ACC112 (cell line): ENCODE results near the gene BEX3.
A peak's percentile ranks its signal among the peaks of the same experiment; 100 is the strongest.

Experiments
- H2AFZ ChIP-seq: fragments of 200-600 bp; sonication (generic); one replicate; pipeline ENCODE4 v1.6.0; 2017; ENCODE audit warnings: antibody characterized with exemption, low read length; ENCODE audit not compliant: unreplicated experiment
- H3K27ac ChIP-seq: fragments of 200-600 bp; sonication (generic); 2 replicates; pipeline ENCODE4 v1.5.1; 2014; ENCODE audit warnings: low read depth, mild to moderate bottlenecking, antibody characterized with exemption, low read length, moderate library complexity
- H3K27me3 ChIP-seq: fragments of 200-600 bp; sonication (generic); 2 replicates; pipeline ENCODE4 v1.6.1; 2014; ENCODE audit warnings: mild to moderate bottlenecking, antibody characterized with exemption, low read length, moderate library complexity, mixed read lengths; ENCODE audit not compliant: insufficient read depth
- H3K36me3 ChIP-seq: fragments of 200-600 bp; sonication (generic); 2 replicates; pipeline ENCODE4 v1.6.1; 2016; ENCODE audit warnings: mild to moderate bottlenecking, antibody characterized with exemption, low read length, moderate library complexity, mixed read lengths; ENCODE audit not compliant: insufficient read depth
- H3K4me1 ChIP-seq: fragments of 200-600 bp; sonication (generic); one replicate; pipeline ENCODE4 v1.6.1; 2016; ENCODE audit warnings: low read length, mixed read lengths; ENCODE audit not compliant: insufficient read depth, unreplicated experiment, control insufficient read depth
- H3K4me3 ChIP-seq: fragments of 200-600 bp; sonication (generic); 2 replicates; pipeline ENCODE4 v1.5.1; 2014; ENCODE audit warnings: mild to moderate bottlenecking, low read depth, low read length
- H3K79me2 ChIP-seq: fragments of 200-600 bp; sonication (generic); one replicate; pipeline ENCODE4 v1.6.0; 2016; ENCODE audit warnings: low read length; ENCODE audit not compliant: control insufficient read depth, unreplicated experiment, insufficient read depth

The BEX3 gene

GRCh38 chrX:103376118-103376978, at the start of gene BEX3:
BEX3 (plus strand) TSS chrX:103376538; CDS start chrX:103377522, 984 bp downstream.
- H3K27ac ChIP-seq: peak within 1 kb of the TSS; percentile 77
- no peaks in the 10 kb centered on the region for H3K27me3 ChIP-seq
- H3K4me3 ChIP-seq: peak within 1 kb of the TSS; percentile 87
- peak within 1 kb of the TSS; percentile 25 for H2AFZ ChIP-seq
- H3K4me1 ChIP-seq: peaks cover 32% of the 10 kb centered on the region
- peaks cover 15% of the 10 kb centered on the region for H3K79me2 ChIP-seq
- H3K36me3 ChIP-seq: 0 out of 2 replicates have a peak, but pooled peaks cover 5% of the 10 kb centered on the region

DNA sequence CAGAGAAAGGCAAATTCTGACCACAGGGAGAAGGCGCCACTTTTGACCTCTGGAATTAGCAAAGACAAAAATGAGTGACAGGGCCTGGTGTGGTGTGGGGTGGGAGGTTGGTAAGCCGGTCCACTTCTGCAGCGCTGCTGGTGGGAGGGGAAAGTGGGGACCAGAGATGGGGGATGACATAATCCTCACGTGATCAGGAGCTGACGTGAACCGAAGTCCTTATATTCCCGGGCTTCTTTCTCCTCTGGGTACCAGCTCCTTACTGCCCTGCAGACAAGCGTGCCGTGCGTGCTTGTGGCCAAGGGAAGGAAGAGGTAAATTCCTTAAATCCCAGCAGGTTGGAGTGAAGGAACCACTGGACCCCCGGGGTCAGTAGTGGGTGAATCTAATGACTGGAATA, 46.3 kb upstream of the BEX3 start, which contains the start of gene TCEAL7:
Gene TCEAL7 (plus strand): TSS at position 249 of the 400 bp plus-strand sequence. CDS start 1,165 bp downstream, outside the sequence.
- Histone ChIP-seq H3K4me3 (peak within 1 kb of the TSS; percentile 86), H3K27me3 (no peaks in the 10 kb centered on the region), H3K27ac (no peak within 1 kb of the TSS; the same call in 1 of the 2 replicates), H3K79me2 (no peaks in the 10 kb centered on the region), H2AFZ (peak within 1 kb of the TSS; percentile 91), H3K4me1 (peaks cover 2% of the 10 kb centered on the region), H3K36me3 (0 out of 2 replicates have a peak, but pooled peaks cover 3% of the 10 kb centered on the region)

- Histone ChIP-seq H2AFZ (peak overlapping the region; percentile 91), H3K36me3 (0 out of 2 replicates have a peak, but pooled peaks cover 3% of the 10 kb centered on the region), H3K27ac (no peak overlapping the region; the same call in 1 of the 2 replicates), H3K4me1 (peaks cover 2% of the 10 kb centered on the region), H3K4me3 (peak overlapping the region; percentile 86), H3K27me3 (no peaks in the 10 kb centered on the region), H3K79me2 (no peaks in the 10 kb centered on the region)
Observed at GRCh38 chrX:103330681-103331288, 45.6 kb upstream of the BEX3 start.

DNA sequence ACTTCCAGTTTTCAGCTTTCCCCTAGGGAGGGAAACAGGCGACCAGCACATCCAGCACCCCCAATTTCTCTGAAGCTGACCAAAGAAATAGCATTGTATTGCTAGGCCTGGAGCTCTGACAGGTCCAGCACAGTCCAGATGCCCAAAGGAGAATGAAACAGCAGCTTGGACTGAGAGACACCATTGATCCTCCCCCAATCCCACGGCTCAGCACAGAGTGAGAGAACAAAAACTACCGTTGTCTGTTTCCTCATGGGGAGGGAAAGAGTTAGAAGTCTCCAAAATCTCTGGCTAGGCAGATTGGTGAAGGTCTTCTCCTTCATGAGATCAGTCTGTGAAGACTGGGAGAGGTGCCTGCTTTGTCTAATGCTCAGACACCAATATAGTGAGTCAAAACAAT, 37.7 kb upstream of the BEX3 start:
- no peaks in the 10 kb centered on the region for H3K27me3 ChIP-seq
- no peak overlapping the region for H2AFZ ChIP-seq
- no peak overlapping the region for H3K27ac ChIP-seq
- no peaks in the 10 kb centered on the region for H3K79me2 ChIP-seq
- no peak overlapping the region for H3K4me3 ChIP-seq
- H3K36me3 ChIP-seq: no peaks in the 10 kb centered on the region
- no peaks in the 10 kb centered on the region for H3K4me1 ChIP-seq

DNA sequence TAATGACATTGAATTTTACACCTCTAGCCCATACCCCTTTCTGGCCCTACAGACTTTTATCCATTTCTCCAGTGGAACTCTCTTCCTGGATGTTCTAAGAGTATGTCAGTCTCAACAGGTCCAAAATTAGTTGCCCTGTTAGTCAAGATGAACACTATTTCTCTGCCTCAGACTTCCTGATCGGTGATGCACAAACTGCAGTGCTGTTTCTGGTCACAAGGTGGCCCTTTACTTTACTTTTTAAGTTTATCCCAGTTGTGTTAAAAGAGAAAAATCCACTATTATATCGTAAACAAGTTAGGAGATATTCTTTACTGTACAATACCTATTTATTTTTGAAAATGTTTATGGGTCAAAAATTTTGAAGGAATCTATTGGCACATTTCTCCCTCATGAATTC, 33.2 kb upstream of the BEX3 start:
- Histone ChIP-seq H2AFZ (peak overlapping the region; percentile 97), H3K4me1 (no peaks in the 10 kb centered on the region), H3K27me3 (no peaks in the 10 kb centered on the region), H3K27ac (no peak overlapping the region), H3K36me3 (no peaks in the 10 kb centered on the region), H3K4me3 (no peak overlapping the region), H3K79me2 (no peaks in the 10 kb centered on the region)

GRCh38 chrX:103344606-103345005, 31.7 kb upstream of the BEX3 start:
- Histone ChIP-seq H3K36me3 (no peaks in the 10 kb centered on the region), H3K27ac (no peak overlapping the region), H2AFZ (no peak overlapping the region), H3K79me2 (no peaks in the 10 kb centered on the region), H3K4me1 (no peaks in the 10 kb centered on the region), H3K4me3 (no peak overlapping the region), H3K27me3 (no peaks in the 10 kb centered on the region)

GRCh38 chrX:103347682-103348397, 28.5 kb upstream of the BEX3 start:
- Histone ChIP-seq H3K4me3 (no peak overlapping the region), H3K27me3 (no peaks in the 10 kb centered on the region), H2AFZ (no peak overlapping the region)

DNA sequence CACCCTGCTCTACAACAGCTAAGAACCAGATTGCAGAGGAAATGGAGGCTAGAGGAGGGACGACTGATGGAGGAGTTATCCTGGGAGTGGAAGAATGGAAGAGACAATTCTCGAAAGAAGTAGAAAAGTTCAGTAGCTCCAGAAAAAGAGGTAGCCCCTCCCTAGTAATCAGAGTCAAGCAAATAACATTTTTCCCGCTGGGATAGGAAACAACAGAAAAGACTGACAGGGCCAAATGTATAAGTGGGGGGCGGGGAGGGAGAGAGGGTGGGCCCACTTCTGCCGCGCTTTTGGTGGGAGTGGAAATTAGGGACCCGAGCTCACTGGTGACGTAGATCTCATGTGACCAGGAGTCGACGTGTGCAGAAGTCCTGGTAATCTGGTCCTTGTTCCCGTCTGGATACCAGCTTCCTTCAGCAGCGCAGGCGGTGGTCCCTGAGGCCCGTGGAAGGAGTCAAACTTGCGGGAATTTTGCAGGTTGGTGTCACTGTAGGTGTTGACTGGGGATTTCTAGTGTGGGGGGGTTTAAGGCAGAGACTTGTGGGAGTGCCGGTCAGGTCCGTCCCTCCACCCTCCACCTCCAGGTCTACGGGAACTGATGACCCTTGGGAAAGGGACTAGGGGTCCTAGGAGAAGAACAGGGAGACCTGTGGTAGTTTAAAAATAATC, 20.1 kb upstream of the BEX3 start, which contains the start of gene TCEAL9:
Gene TCEAL9 (plus strand): TSS at position 377 of the 669 bp plus-strand sequence. CDS start 1,179 bp downstream, outside the sequence.
- Histone ChIP-seq H3K27ac (peak within 1 kb of the TSS; percentile 91), H3K4me1 (peaks cover 23% of the 10 kb centered on the region), H3K36me3 (peaks cover 9% of the 10 kb centered on the region), H2AFZ (peak within 1 kb of the TSS; percentile 85), H3K4me3 (peak within 1 kb of the TSS; percentile 98), H3K27me3 (no peaks in the 10 kb centered on the region), H3K79me2 (peaks cover 27% of the 10 kb centered on the region)

More at GRCh38 chrX:103347682-103348397, 28.5 kb upstream of the BEX3 start:
- Histone ChIP-seq H3K4me1 (no peaks in the 10 kb centered on the region), H3K79me2 (no peaks in the 10 kb centered on the region), H3K36me3 (no peaks in the 10 kb centered on the region), H3K27ac (no peak overlapping the region)

- peak overlapping the region; percentile 91 for H3K27ac ChIP-seq
- no peak overlapping the region for H2AFZ ChIP-seq
- peak overlapping the region; percentile 98 for H3K4me3 ChIP-seq
- H3K27me3 ChIP-seq: no peaks in the 10 kb centered on the region
- peaks cover 28% of the 10 kb centered on the region for H3K4me1 ChIP-seq
- peaks cover 9% of the 10 kb centered on the region for H3K36me3 ChIP-seq
- H3K79me2 ChIP-seq: peaks cover 27% of the 10 kb centered on the region
Observed at GRCh38 chrX:103356858-103357257, 19.5 kb upstream of the BEX3 start.

- peaks cover 27% of the 10 kb centered on the region for H3K79me2 ChIP-seq
- H3K4me1 ChIP-seq: peaks cover 38% of the 10 kb centered on the region
- peaks cover 9% of the 10 kb centered on the region for H3K36me3 ChIP-seq
- no peak overlapping the region for H2AFZ ChIP-seq
- peak overlapping the region; percentile 91 for H3K27ac ChIP-seq
- no peaks in the 10 kb centered on the region for H3K27me3 ChIP-seq
- H3K4me3 ChIP-seq: peak overlapping the region; percentile 98
Observed at GRCh38 chrX:103357871-103358270, 18.5 kb upstream of the BEX3 start.
